IMR-90 (cell line): Measurements from ENCODE around the gene POC1B. TPM values are rescaled to one million over a fixed set of nuclear protein-coding genes. Genes with fewer than 3 reads are reported as not detected.

Experiments used
- ATAC-seq: fragments of 200-7000 bp; cut with Tn5 transposase; 2 replicates; pipeline ENCODE4 v1.9.1; 2020; ENCODE audit warnings: low read depth, mild to moderate bottlenecking, moderate library complexity
- BruUV-seq: library from RNA; stranded (reverse); fragments of 400-500 nt; replicated peaks from 2 replicates; lab custom pipeline; 2021; lab: Mats Ljungman, UMichigan
- CTCF ChIA-PET: fragments of 300-600 bp; formaldehyde crosslinking; extraction: SDS; loops from one replicate; lab custom pipeline; 2021; ENCODE audit warnings: antibody characterized with exemption; lab: Yijun Ruan, JAX
- POLR2A ChIA-PET: fragments of 300-600 bp; sonication (Branson Sonifier 250); formaldehyde crosslinking; loops from one replicate; lab custom pipeline; 2022; ENCODE audit warnings: antibody characterized with exemption; ENCODE audit not compliant: unreplicated experiment; lab: Charles Lee
- DNase-seq: peaks from one replicate; pipeline ENCODE4 v3.0.0; 2013
- H2AFZ ChIP-seq: replicated peaks from 2 replicates; pipeline ENCODE3; 2013; ENCODE audit warnings: low read length, mild to moderate bottlenecking; ENCODE audit not compliant: poor library complexity
- H2AK5ac ChIP-seq: 2 replicates; pipeline ENCODE4 v1.6.1; 2013; ENCODE audit warnings: low read depth, low read length, inconsistent platforms
- H2AK9ac ChIP-seq: replicated peaks from 2 replicates; pipeline ENCODE3; 2013; ENCODE audit warnings: mild to moderate bottlenecking, low read depth, low read length, moderate library complexity; ENCODE audit not compliant: poor library complexity
- H2BK120ac ChIP-seq: 2 replicates; pipeline ENCODE4 v1.6.1; 2013; ENCODE audit warnings: low read depth, low read length, inconsistent platforms
- H2BK15ac ChIP-seq: 3 replicates; pipeline ENCODE4 v1.6.1; 2013; ENCODE audit warnings: low read depth, low read length, inconsistent platforms
- H2BK20ac ChIP-seq: 2 replicates; pipeline ENCODE4 v1.6.1; 2013; ENCODE audit warnings: low read depth, mild to moderate bottlenecking, inconsistent platforms, low read length, moderate library complexity
- H2BK5ac ChIP-seq: 2 replicates; pipeline ENCODE4 v1.6.1; 2013; ENCODE audit warnings: mild to moderate bottlenecking, low read depth, low read length, inconsistent platforms; ENCODE audit not compliant: poor library complexity, severe bottlenecking
- H3K14ac ChIP-seq: replicated peaks from 2 replicates; pipeline ENCODE4 v1.6.1; 2013; ENCODE audit warnings: low read depth, low read length, inconsistent platforms
- H3K18ac ChIP-seq: 2 replicates; pipeline ENCODE4 v1.6.1; 2013; ENCODE audit warnings: low read depth, low read length, control low read depth
- H3K23ac ChIP-seq: 2 replicates; pipeline ENCODE4 v1.6.1; 2013; ENCODE audit warnings: low read depth, low read length, inconsistent platforms
- H3K27ac ChIP-seq: 2 replicates; pipeline ENCODE4 v1.5.1; 2013; ENCODE audit warnings: mild to moderate bottlenecking, control low read depth, low read length; ENCODE audit not compliant: insufficient read depth
- H3K27me3 ChIP-seq: 2 replicates; pipeline ENCODE4 v1.6.1; 2013; ENCODE audit warnings: low read length; ENCODE audit not compliant: control insufficient read depth, insufficient read depth
- H3K36me3 ChIP-seq: 2 replicates; pipeline ENCODE4 v1.6.1; 2013; ENCODE audit warnings: low read length, mixed read lengths; ENCODE audit not compliant: control insufficient read depth, insufficient read depth
- H3K4ac ChIP-seq: 2 replicates; pipeline ENCODE4 v1.6.1; 2013; ENCODE audit warnings: low read depth, low read length, inconsistent platforms
- H3K4me1 ChIP-seq: 2 replicates; pipeline ENCODE4 v1.6.1; 2013; ENCODE audit warnings: low read length, mixed read lengths; ENCODE audit not compliant: control insufficient read depth, insufficient read depth
- H3K4me2 ChIP-seq: 2 replicates; pipeline ENCODE4 v1.6.1; 2013; ENCODE audit warnings: low read depth, mild to moderate bottlenecking, control low read depth, low read length, moderate library complexity
- H3K4me3 ChIP-seq: 2 replicates; pipeline ENCODE4 v1.5.1; 2013; ENCODE audit warnings: low read depth, mild to moderate bottlenecking, control low read depth, low read length, moderate library complexity; ENCODE audit not compliant: insufficient read depth
- H3K56ac ChIP-seq: 2 replicates; pipeline ENCODE4 v1.6.1; 2013; ENCODE audit warnings: low read length, inconsistent platforms; ENCODE audit not compliant: insufficient read depth; ENCODE audit errors: extremely low read depth
- H3K79me1 ChIP-seq, 2 experiments: 2 replicates each; pipeline ENCODE4 v1.6.1; 2013; ENCODE audit warnings: low read length in 2 of 2, inconsistent platforms in 1 of 2, low read depth in 1 of 2
- H3K9ac ChIP-seq: 2 replicates; pipeline ENCODE4 v1.6.1; 2013; ENCODE audit warnings: low read depth, low read length, control low read depth
- H3K9me1 ChIP-seq: 2 replicates; pipeline ENCODE4 v1.6.1; 2013; ENCODE audit warnings: low read length, inconsistent platforms; ENCODE audit not compliant: insufficient read depth
- H3K9me3 ChIP-seq: 2 replicates; pipeline ENCODE4 v1.6.1; 2013; ENCODE audit warnings: low read length; ENCODE audit not compliant: control insufficient read depth, insufficient read depth
- H4K20me1 ChIP-seq: 2 replicates; pipeline ENCODE4 v1.6.1; 2013; ENCODE audit warnings: low read length, inconsistent platforms; ENCODE audit not compliant: insufficient read depth
- H4K5ac ChIP-seq: 2 replicates; pipeline ENCODE4 v1.6.1; 2013; ENCODE audit warnings: mild to moderate bottlenecking, low read depth, low read length, control low read depth
- H4K8ac ChIP-seq, 2 experiments: 2 replicates each; pipeline ENCODE4 v1.6.1; 2013; ENCODE audit warnings: low read depth in 2 of 2, low read length in 2 of 2, control low read depth in 1 of 2, inconsistent platforms in 1 of 2
- H4K91ac ChIP-seq: 2 replicates; pipeline ENCODE4 v1.6.1; 2013; ENCODE audit warnings: low read depth, low read length, inconsistent platforms; ENCODE audit not compliant: insufficient read depth
- BHLHE40 ChIP-seq: fragments of 150-350 bp; IDR thresholded peaks from 2 replicates; pipeline ENCODE4 v1.6.1; 2016; ENCODE audit warnings: mild to moderate bottlenecking, low read depth, low read length
- CEBPB ChIP-seq: IDR thresholded peaks from 2 replicates; pipeline ENCODE4 v1.6.1; 2012; ENCODE audit warnings: low read depth, low read length, improper control_type of control experiment
- CHD1 ChIP-seq: IDR thresholded peaks from 2 replicates; pipeline ENCODE4 v1.6.1; 2012; ENCODE audit warnings: low read depth, low read length, improper control_type of control experiment
- CTCF ChIP-seq: conservative IDR thresholded peaks from 2 replicates; pipeline ENCODE4 v1.5.1; 2012; ENCODE audit warnings: mild to moderate bottlenecking, low read depth, low read length, improper control_type of control experiment
- FOS ChIP-seq: fragments of 150-350 bp; IDR thresholded peaks from 2 replicates; pipeline ENCODE4 v1.6.1; 2016; ENCODE audit warnings: low read depth, low read length
- MAFK ChIP-seq: IDR thresholded peaks from 2 replicates; pipeline ENCODE4 v1.6.1; 2012; ENCODE audit warnings: low read depth, low read length, improper control_type of control experiment
- MAZ ChIP-seq: IDR thresholded peaks from 2 replicates; pipeline ENCODE4 v1.6.1; 2012; ENCODE audit warnings: low read depth, mild to moderate bottlenecking, low read length, improper control_type of control experiment, moderate library complexity, borderline replicate concordance
- MXI1 ChIP-seq: IDR thresholded peaks from 2 replicates; pipeline ENCODE4 v1.6.1; 2012; ENCODE audit warnings: low read depth, mild to moderate bottlenecking, low read length, moderate library complexity, borderline replicate concordance
- RAD21 ChIP-seq: IDR thresholded peaks from 2 replicates; pipeline ENCODE4 v1.6.1; 2012; ENCODE audit warnings: low read length, improper control_type of control experiment
- RCOR1 ChIP-seq: IDR thresholded peaks from 2 replicates; pipeline ENCODE4 v1.6.1; 2012; ENCODE audit warnings: mild to moderate bottlenecking, low read length, improper control_type of control experiment; ENCODE audit not compliant: insufficient replicate concordance
- RFX5 ChIP-seq: IDR thresholded peaks from 2 replicates; pipeline ENCODE4 v1.8.0; 2012; ENCODE audit warnings: low read depth, mild to moderate bottlenecking, low read length, moderate library complexity
- dilution Hi-C: fragments of 300-500 bp; cut with HindIII; formaldehyde crosslinking; loops from one replicate; pipeline ENCODE4 v1.14.3; 2018; ENCODE audit warnings: low sequenced_read_pairs; ENCODE audit not compliant: unreplicated experiment
- in situ Hi-C: fragments of 300-500 bp; cut with MboI; formaldehyde crosslinking; loops from 3 replicates; pipeline ENCODE4 v1.14.3; 2019; ENCODE audit warnings: low sequenced_read_pairs, inconsistent platforms, mixed read lengths
- intact Hi-C: fragments of 100-400 bp; cut with micrococcal nuclease; formaldehyde crosslinking; loops from 2 replicates; pipeline ENCODE4 v1.10.0; 2022
- polyA plus RNA-seq, 3 experiments: library from polyadenylated mRNA; depleted of rRNA; stranded (reverse); fragments of >200 nt; gene quantifications; 2 replicates each; pipeline ENCODE4 v1.2.3, GENCODE V29; 2012; ENCODE audit warnings: low replicate concordance in 1 of 3
- total RNA-seq: library from RNA; depleted of rRNA; stranded (reverse); fragments of >200 nt; gene quantifications from 2 replicates; pipeline ENCODE4 v1.2.3, GENCODE V29; 2012

The POC1B gene
- total and polyA plus RNA-seq, 2 of the 4 experiments (the other 2 are of a cell fraction), result 5.0 to 10.4 TPM

- Histone ChIP-seq H3K9me3 (no peaks in the 10 kb centered on the region), H3K4me2 (no peak overlapping the region), H3K27ac (no peak overlapping the region), H2AK9ac (no peak overlapping the region), H2BK120ac (no peak overlapping the region), H2AFZ (no peak overlapping the region), H3K56ac (no peak overlapping the region), H4K8ac (no peak overlapping the region), H3K4ac (no peak overlapping the region), H4K20me1 (no peaks in the 10 kb centered on the region), H3K27me3 (no peaks in the 10 kb centered on the region), H3K14ac (no peak overlapping the region), H3K18ac (no peak overlapping the region), H2AK5ac (no peak overlapping the region), H2BK5ac (no peak overlapping the region), H3K4me3 (no peak overlapping the region), H2BK15ac (no peak overlapping the region), H4K91ac (no peak overlapping the region), H3K9me1 (peaks cover 3% of the 10 kb centered on the region), H2BK20ac (no peak overlapping the region), H4K5ac (no peak overlapping the region), H3K79me1 (peaks cover 4 to 7% of the 10 kb centered on the region in 2 experiments; a peak in 3 of 4 replicates), H3K23ac (no peak overlapping the region), H3K9ac (no peak overlapping the region), H3K4me1 (peaks cover 3% of the 10 kb centered on the region; the same call in 1 of the 2 replicates), H3K36me3 (0 out of 2 replicates have a peak, but pooled peaks cover 2% of the 10 kb centered on the region)
- DNase-seq, result no peak
- in situ Hi-C loops, result loop anchor here (25.0 kb wide), 1 partner anchor 1364 kb away; the partner anchor contains the start of genes CEP290 and TMTC3
- ChIA-PET POLR2A (no interaction called here), CTCF (no interaction called here)
- dilution Hi-C loops, result no loop called here
- TF ChIP-seq CTCF (no peak), BHLHE40 (no peak), RCOR1 (no peak), FOS (no peak), MXI1 (no peak), MAFK (no peak), RAD21 (no peak), RFX5 (no peak), CEBPB (no peak), CHD1 (no peak), MAZ (no peak)
- no peak for ATAC-seq
- BruUV-seq, result no TSS peak
- intact Hi-C loops, result no loop called here
Measured at GRCh38 chr12:89501793-89502192, 24.1 kb downstream of the POC1B start.
